H1 (cell line): ENCODE measurements around the gene HDAC2. TPM values are rescaled to one million over a fixed set of nuclear protein-coding genes. Genes with fewer than 3 reads are reported as not detected.

ENCODE experiments used
- CTCF ChIA-PET: fragments of 300-600 bp; sonication (Branson Sonifier 250); formaldehyde crosslinking; loops from one replicate; lab custom pipeline; 2021; ENCODE audit not compliant: partially characterized antibody; lab: Charles Lee
- POLR2A ChIA-PET: fragments of 300-600 bp; sonication (Branson Sonifier 250); formaldehyde crosslinking; loops from one replicate; lab custom pipeline; 2021; ENCODE audit warnings: inconsistent platforms; ENCODE audit not compliant: partially characterized antibody; lab: Charles Lee
- DNase-seq, 2 experiments: peaks; one replicate each; pipeline versions ENCODE4 v3.0.0 to v3.0.0-alpha.2; 2010 to 2022; ENCODE audit warnings: low spot score in 2 of 2, low read depth in 1 of 2, mixed read lengths in 1 of 2
- FAIRE-seq: peaks from 2 replicates; lab custom pipeline; 2011; peaks lifted over from hg19 to GRCh38; lab: Jason Lieb, UNC
- H2AFZ ChIP-seq: 2 replicates; pipeline ENCODE4 v1.8.1; 2012; ENCODE audit warnings: low read length, inconsistent platforms
- H2AK5ac ChIP-seq: 2 replicates; pipeline ENCODE4 v1.6.1; 2013; ENCODE audit warnings: low read depth, low read length
- H2BK120ac ChIP-seq: replicated peaks from 2 replicates; pipeline ENCODE3; 2013; ENCODE audit warnings: low read depth, low read length, inconsistent platforms
- H2BK12ac ChIP-seq: 2 replicates; pipeline ENCODE4 v1.6.1; 2013; ENCODE audit warnings: low read depth, low read length
- H2BK15ac ChIP-seq: 2 replicates; pipeline ENCODE4 v1.6.1; 2013; ENCODE audit warnings: low read length
- H2BK20ac ChIP-seq: 2 replicates; pipeline ENCODE4 v1.6.1; 2013; ENCODE audit warnings: low read length
- H2BK5ac ChIP-seq: 2 replicates; pipeline ENCODE4 v1.6.1; 2013; ENCODE audit warnings: low read depth, low read length
- H3K14ac ChIP-seq: 2 replicates; pipeline ENCODE4 v1.6.1; 2013; ENCODE audit warnings: inconsistent platforms; ENCODE audit not compliant: insufficient read length
- H3K18ac ChIP-seq: 2 replicates; pipeline ENCODE4 v1.6.1; 2013; ENCODE audit warnings: low read length; ENCODE audit errors: extremely low read depth
- H3K23ac ChIP-seq: 2 replicates; pipeline ENCODE4 v1.6.1; 2013; ENCODE audit warnings: inconsistent platforms; ENCODE audit not compliant: insufficient read length
- H3K23me2 ChIP-seq: 2 replicates; pipeline ENCODE4 v1.6.1; 2013; ENCODE audit warnings: low read depth, low read length
- H3K27ac ChIP-seq: 2 replicates; pipeline ENCODE4 v1.6.1; 2011; ENCODE audit warnings: low read depth, low read length, inconsistent platforms
- H3K27me3 ChIP-seq, 4 experiments: replicated peaks in 1 of 4; 1 replicate in 1 of 4; 2 replicates in 3 of 4; pipeline versions ENCODE4 v1.6.1 to v1.8.1; 2011 to 2013; ENCODE audit warnings: low read length in 3 of 4, mild to moderate bottlenecking in 3 of 4, inconsistent platforms in 2 of 4, mixed read lengths in 2 of 4, moderate library complexity in 1 of 4; ENCODE audit not compliant: control insufficient read depth in 3 of 4, insufficient read depth in 3 of 4; ENCODE audit errors: extremely low read depth in 1 of 4
- H3K36me3 ChIP-seq, 4 experiments: 2 replicates each; pipeline versions ENCODE4 v1.6.1 to v1.8.1; 2011 to 2013; ENCODE audit warnings: mild to moderate bottlenecking in 4 of 4, low read length in 3 of 4, moderate library complexity in 2 of 4, control low read depth in 1 of 4, inconsistent platforms in 1 of 4; ENCODE audit not compliant: insufficient read depth in 4 of 4, control insufficient read depth in 2 of 4
- H3K4ac ChIP-seq: replicated peaks from 2 replicates; pipeline ENCODE3; 2013; ENCODE audit warnings: low read length, low read depth, mixed read lengths, inconsistent platforms; ENCODE audit not compliant: insufficient read length
- H3K4me1 ChIP-seq, 4 experiments: replicated peaks in 1 of 4; 1 replicate in 1 of 4; 2 replicates in 3 of 4; pipeline versions ENCODE4 v1.6.1 to v1.8.1; 2011 to 2013; ENCODE audit warnings: low read length in 3 of 4, inconsistent platforms in 2 of 4, mixed read lengths in 1 of 4; ENCODE audit not compliant: insufficient read depth in 4 of 4, control insufficient read depth in 3 of 4
- H3K4me2 ChIP-seq, 2 experiments: 2 replicates each; pipeline versions ENCODE4 v1.6.1 to v1.8.1; 2011 to 2013; ENCODE audit warnings: low read depth in 2 of 2, low read length in 2 of 2, control low read depth in 1 of 2, inconsistent platforms in 1 of 2, mild to moderate bottlenecking in 1 of 2; ENCODE audit not compliant: insufficient read depth in 1 of 2
- H3K4me3 ChIP-seq, 4 experiments: fragments of 200-600, 300-600 bp in 1 of 4; sonication (generic), shearing (Covaris generic), sonication (Bioruptor Twin) in 1 of 4; 2 replicates each; pipeline versions ENCODE4 v1.5.1 to v1.8.1; 2011 to 2016; ENCODE audit warnings: low read length in 4 of 4, low read depth in 3 of 4, control low read depth in 2 of 4, inconsistent platforms in 2 of 4, mild to moderate bottlenecking in 2 of 4, mixed read lengths in 1 of 4, moderate library complexity in 1 of 4; ENCODE audit not compliant: insufficient read depth in 2 of 4; ENCODE audit errors: extremely low read depth in 1 of 4
- H3K56ac ChIP-seq: replicated peaks from 2 replicates; pipeline ENCODE3; 2013; ENCODE audit warnings: low read depth, mild to moderate bottlenecking, mixed read lengths, low read length, inconsistent platforms; ENCODE audit not compliant: insufficient read length
- H3K79me1 ChIP-seq: 2 replicates; pipeline ENCODE4 v1.6.1; 2013; ENCODE audit warnings: low read depth, low read length, control low read depth
- H3K79me2 ChIP-seq, 2 experiments: 2 replicates each; pipeline versions ENCODE4 v1.6.1 to v1.8.1; 2012 to 2013; ENCODE audit warnings: low read length in 2 of 2, mild to moderate bottlenecking in 2 of 2, inconsistent platforms in 1 of 2; ENCODE audit not compliant: insufficient read depth in 2 of 2, control insufficient read depth in 1 of 2
- H3K9ac ChIP-seq, 4 experiments: replicated peaks in 1 of 4; 1 replicate in 1 of 4; 2 replicates in 3 of 4; pipeline versions ENCODE4 v1.6.1 to v1.8.1; 2011 to 2013; ENCODE audit warnings: low read depth in 3 of 4, low read length in 3 of 4, control low read depth in 2 of 4, mild to moderate bottlenecking in 2 of 4, moderate library complexity in 2 of 4, inconsistent platforms in 1 of 4; ENCODE audit errors: extremely low read depth in 1 of 4
- H3K9me3 ChIP-seq, 2 experiments: 2 replicates each; pipeline versions ENCODE4 v1.6.1 to v1.8.1; 2012 to 2013; ENCODE audit warnings: mild to moderate bottlenecking in 2 of 2, moderate library complexity in 2 of 2, control low read depth in 1 of 2, inconsistent platforms in 1 of 2, low read depth in 1 of 2, low read length in 1 of 2, mixed read lengths in 1 of 2; ENCODE audit not compliant: insufficient read depth in 2 of 2
- H4K20me1 ChIP-seq, 2 experiments: replicated peaks in 1 of 2; 2 replicates each; pipeline versions ENCODE3 to v1.8.1; 2011 to 2013; ENCODE audit warnings: inconsistent platforms in 2 of 2, low read length in 2 of 2, mild to moderate bottlenecking in 1 of 2; ENCODE audit not compliant: insufficient read depth in 2 of 2, control insufficient read depth in 1 of 2
- H4K5ac ChIP-seq: 2 replicates; pipeline ENCODE4 v1.6.1; 2013; ENCODE audit warnings: low read length, low read depth, mixed read lengths, inconsistent platforms; ENCODE audit not compliant: insufficient read length
- H4K8ac ChIP-seq: 2 replicates; pipeline ENCODE4 v1.8.0; 2013; ENCODE audit warnings: mild to moderate bottlenecking, moderate library complexity, low read length, inconsistent platforms; ENCODE audit not compliant: insufficient read depth; ENCODE audit errors: extremely low read depth
- H4K91ac ChIP-seq: replicated peaks from 2 replicates; pipeline ENCODE3; 2013; ENCODE audit warnings: low read length, mixed read lengths, inconsistent platforms; ENCODE audit not compliant: insufficient read length
- ATF2 ChIP-seq: IDR thresholded peaks from 2 replicates; pipeline ENCODE4 v1.6.1; 2012; ENCODE audit warnings: low read length, inconsistent platforms
- CEBPB ChIP-seq: IDR thresholded peaks from 2 replicates; pipeline ENCODE4 v1.6.1; 2012; ENCODE audit warnings: low read depth, low read length
- FOSL1 ChIP-seq: IDR thresholded peaks from 2 replicates; pipeline ENCODE4 v1.6.1; 2011; ENCODE audit warnings: mild to moderate bottlenecking, low read depth, low read length, moderate library complexity; ENCODE audit not compliant: insufficient read depth
- GABPA ChIP-seq: IDR thresholded peaks from 2 replicates; pipeline ENCODE4 v1.6.1; 2011; ENCODE audit warnings: mild to moderate bottlenecking, low read length, moderate library complexity, borderline replicate concordance; ENCODE audit not compliant: insufficient read depth
- JUND ChIP-seq: IDR thresholded peaks from 2 replicates; pipeline ENCODE4 v1.6.1; 2011; ENCODE audit warnings: mild to moderate bottlenecking, improper control_type of control experiment, low read length
- POLR2A ChIP-seq, 2 experiments: IDR thresholded peaks; 1 replicate in 1 of 2; 2 replicates in 1 of 2; pipeline ENCODE4 v1.6.1; 2011; ENCODE audit warnings: low read depth in 2 of 2, low read length in 2 of 2, mild to moderate bottlenecking in 2 of 2; ENCODE audit errors: control extremely low read depth in 1 of 2
- POU5F1 ChIP-seq: IDR thresholded peaks from 2 replicates; pipeline ENCODE4 v1.6.1; 2011; ENCODE audit warnings: low read depth, mild to moderate bottlenecking, low read length, moderate library complexity
- RNF2 ChIP-seq: fragments of 200-900, 300-1000 bp; sonication (generic); IDR thresholded peaks from 2 replicates; pipeline ENCODE4 v1.7.1; 2016; ENCODE audit warnings: borderline replicate concordance, low read depth, mild to moderate bottlenecking, antibody characterized with exemption, low read length; ENCODE audit not compliant: poor library complexity, severe bottlenecking; ENCODE audit errors: missing control alignments
- SP1 ChIP-seq: IDR thresholded peaks from 2 replicates; pipeline ENCODE4 v1.6.1; 2011; ENCODE audit warnings: low read depth, low read length
- SP2 ChIP-seq: IDR thresholded peaks from 2 replicates; pipeline ENCODE4 v1.6.1; 2012; ENCODE audit warnings: mild to moderate bottlenecking, low read length, inconsistent platforms
- SP4 ChIP-seq: IDR thresholded peaks from 2 replicates; pipeline ENCODE4 v1.6.1; 2012; ENCODE audit warnings: low read length, inconsistent platforms
- YY1 ChIP-seq: IDR thresholded peaks from 2 replicates; pipeline ENCODE4 v1.6.1; 2011; ENCODE audit warnings: low read depth, mild to moderate bottlenecking, low read length
- WGBS, 2 experiments: shearing (Covaris generic) in 1 of 2; methylation state at CpG; one replicate each; pipeline versions ENCODE4 v1.1.6 to v1.1.7; 2013 to 2015; ENCODE audit warnings: low lambda C conversion rate in 2 of 2, mixed read lengths in 2 of 2, inconsistent platforms in 1 of 2, low coverage in 1 of 2, missing lambda C conversion rate in 1 of 2; ENCODE audit not compliant: insufficient replicate concordance in 2 of 2, insufficient coverage in 1 of 2, insufficient read length in 1 of 2; ENCODE audit errors: extremely low coverage in 1 of 2, missing lambda C conversion rate in 1 of 2; 5-methylcytosine and 5-hydroxymethylcytosine counted together
- polyA plus RNA-seq, 7 experiments: library from polyadenylated mRNA; depleted of rRNA in 3 of 7; stranded (reverse) in 5 of 7; unstranded in 2 of 7; fragments of >200 nt in 5 of 7; fragments of 200-250 nt in 2 of 7; gene quantifications; 1 replicate in 5 of 7; 2 replicates in 1 of 7; 4 replicates in 1 of 7; pipeline versions ENCODE4 v1.2.1 to v1.2.3, GENCODE V29; 2011 to 2013; ENCODE audit warnings: missing spikeins in 2 of 7, mixed read lengths in 2 of 7
- total RNA-seq: library from RNA; stranded (reverse); fragmentation: NEBNext Ultra II Directional; extraction: Animal tissue kit (Norgen Biotek cat#: 25700); gene quantifications from 2 replicates; pipeline ENCODE4 v1.2.1, GENCODE V29; 2021

Gene HDAC2
- total and polyA plus RNA-seq, 2 of the 8 experiments (the other 6 are each of a cell fraction or from before 2014, with no cell fraction given), result 323 to 374 TPM

GRCh38 chr6:113884011-113884410 lies 86.9 kb downstream of the HDAC2 start:
- Histone ChIP-seq H3K23me2 (no peaks in the 10 kb centered on the region), H3K56ac (no peak overlapping the region)

More at GRCh38 chr6:113884011-113884410, 86.9 kb downstream of the HDAC2 start:
- ChIA-PET CTCF (interaction anchor here (1.4 to 1.7 kb wide), 3 partner anchors 9 to 395 kb away, joined by 3 to 7 read pairs (median 4); no protein-coding TSS in a partner anchor), POLR2A (no interaction called here)
- Histone ChIP-seq H4K91ac (no peak overlapping the region), H2BK15ac (no peak overlapping the region), H4K8ac (no peak overlapping the region), H4K20me1 (no peaks in the 10 kb centered on the region), H3K18ac (no peak overlapping the region), H2BK12ac (no peak overlapping the region), H3K36me3 (no peaks in the 10 kb centered on the region), H2AFZ (no peak overlapping the region), H3K9ac (no peak overlapping the region), H2BK5ac (no peak overlapping the region), H3K27me3 (no peaks in the 10 kb centered on the region), H3K9me3 (no peaks in the 10 kb centered on the region), H3K4me1 (no peaks in the 10 kb centered on the region), H2BK20ac (no peak overlapping the region), H3K79me2 (no peaks in the 10 kb centered on the region), H4K5ac (no peak overlapping the region), H2BK120ac (no peak overlapping the region), H3K27ac (no peak overlapping the region), H2AK5ac (no peak overlapping the region), H3K14ac (no peak overlapping the region), H3K79me1 (no peaks in the 10 kb centered on the region), H3K4ac (no peak overlapping the region), H3K4me3 (no peak overlapping the region), H3K23ac (no peak overlapping the region), H3K4me2 (no peak overlapping the region)
- DNase-seq, result no peak
- TF ChIP-seq ATF2 (no peak), GABPA (no peak), SP4 (no peak), YY1 (no peak), SP1 (no peak), POU5F1 (no peak), SP2 (no peak), CEBPB (no peak), FOSL1 (no peak), JUND (no peak), RNF2 (no peak), POLR2A (IDR thresholded peaks at IDR 0.05; ENCODE audit: control extremely low read depth in 1 of 2, low read depth in 2 of 2, low read length in 2 of 2) (no peak)
- WGBS, 2 experiments, result 89% methylated on average over 2 of the region's 2 CpGs; no CpG with 5 or more reads in 1 of the 2 experiments
- FAIRE-seq, result no peak
